DND-41 (cell line): Measurements from ENCODE around the gene FAM20B.

ENCODE experiments used
- ATAC-seq: fragments of 200-7000 bp; cut with Tn5 transposase; 3 replicates; pipeline ENCODE4 v1.9.1; 2021; ENCODE audit warnings: low read depth; ENCODE audit not compliant: insufficient read depth
- DNase-seq: peaks from one replicate; pipeline ENCODE4 v3.0.0-alpha.2; 2020
- H2AFZ ChIP-seq: 2 replicates; pipeline ENCODE4 v1.6.0; 2012; ENCODE audit warnings: low read depth, low read length
- H3K27ac ChIP-seq: 2 replicates; pipeline ENCODE4 v1.5.1; 2012; ENCODE audit warnings: low read length, inconsistent platforms
- H3K27me3 ChIP-seq: fragments of 200-600 bp; sonication (generic); 2 replicates; pipeline ENCODE4 v1.6.0; 2012; ENCODE audit warnings: low read length, mild to moderate bottlenecking, inconsistent platforms; ENCODE audit not compliant: insufficient read depth, poor library complexity
- H3K36me3 ChIP-seq: 2 replicates; pipeline ENCODE4 v1.5.1; 2012; ENCODE audit warnings: low read length, inconsistent platforms; ENCODE audit not compliant: insufficient read depth
- H3K4me1 ChIP-seq: 2 replicates; pipeline ENCODE4 v1.5.1; 2012; ENCODE audit warnings: mild to moderate bottlenecking, low read length; ENCODE audit not compliant: insufficient read depth
- H3K4me2 ChIP-seq: 2 replicates; pipeline ENCODE4 v1.6.0; 2012; ENCODE audit warnings: mild to moderate bottlenecking, moderate library complexity, low read length, inconsistent platforms; ENCODE audit not compliant: insufficient read depth
- H3K4me3 ChIP-seq, 2 experiments: fragments of 200-600 bp in 1 of 2; shearing (Covaris generic) in 1 of 2; 2 replicates each; pipeline ENCODE4 v1.5.1; 2012 to 2016; ENCODE audit warnings: inconsistent platforms in 2 of 2, low read length in 2 of 2, mild to moderate bottlenecking in 2 of 2, low read depth in 1 of 2, moderate library complexity in 1 of 2
- H3K79me2 ChIP-seq: 2 replicates; pipeline ENCODE4 v1.6.0; 2012; ENCODE audit warnings: low read length, inconsistent platforms; ENCODE audit not compliant: insufficient read depth
- H3K9ac ChIP-seq: 2 replicates; pipeline ENCODE4 v1.6.0; 2012; ENCODE audit warnings: low read depth, mild to moderate bottlenecking, inconsistent platforms, low read length, moderate library complexity
- H3K9me3 ChIP-seq: 2 replicates; pipeline ENCODE4 v1.5.1; 2012; ENCODE audit warnings: low read length, moderate library complexity, mild to moderate bottlenecking, inconsistent platforms; ENCODE audit not compliant: insufficient read depth, severe bottlenecking
- H4K20me1 ChIP-seq: 2 replicates; pipeline ENCODE4 v1.6.0; 2012; ENCODE audit warnings: low read length; ENCODE audit not compliant: insufficient read depth
- EZH2 ChIP-seq: IDR thresholded peaks from 3 replicates; pipeline ENCODE4 v1.6.1; 2012; ENCODE audit warnings: borderline replicate concordance, low read depth, mild to moderate bottlenecking, moderate library complexity, low read length, inconsistent platforms; ENCODE audit not compliant: severe bottlenecking
- TF ChIP-seq, protein P1 (sequence below): IDR thresholded peaks from 2 replicates; pipeline ENCODE4 v1.5.1; 2012; ENCODE audit warnings: borderline replicate concordance, low read length, moderate library complexity, mild to moderate bottlenecking; ENCODE audit not compliant: poor library complexity, severe bottlenecking; ENCODE audit errors: extremely low read depth

FAM20B gene

DNA sequence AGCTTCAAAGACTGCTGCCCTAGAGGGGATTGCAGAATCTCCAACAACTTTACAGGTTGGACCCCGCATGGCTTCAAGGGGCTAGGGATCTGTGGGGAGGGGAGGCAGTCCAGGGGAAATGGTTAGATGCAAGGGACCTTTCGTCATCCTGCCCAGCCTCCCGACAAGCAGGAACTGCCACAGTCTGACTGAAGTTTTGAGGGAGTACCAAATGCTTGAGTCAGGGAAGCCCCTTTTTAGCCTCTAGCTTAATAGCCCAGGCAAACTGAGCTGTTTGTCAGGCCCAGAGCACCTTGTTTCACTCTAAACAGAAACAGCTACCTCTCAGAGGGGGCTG lies 57.3 kb downstream of the FAM20B start:
- peak overlapping the region; percentile 98 for H3K4me2 ChIP-seq
- H3K27ac ChIP-seq, result peak overlapping the region; percentile 91
- H2AFZ ChIP-seq, result peak overlapping the region; percentile 87
- peaks cover 26% of the 10 kb centered on the region for H4K20me1 ChIP-seq
- peaks cover 44% of the 10 kb centered on the region for H3K4me1 ChIP-seq
- H3K27me3 ChIP-seq, result no peaks in the 10 kb centered on the region
- H3K79me2 ChIP-seq, result peaks cover 51% of the 10 kb centered on the region
- DNase-seq (peak; percentile 49), ATAC-seq (peak; percentile 13; the same call in 2 of the 3 replicates)
- no peaks in the 10 kb centered on the region for H3K9me3 ChIP-seq
- TF ChIP-seq EZH2, result no peak
- TF ChIP-seq, protein P1, sequence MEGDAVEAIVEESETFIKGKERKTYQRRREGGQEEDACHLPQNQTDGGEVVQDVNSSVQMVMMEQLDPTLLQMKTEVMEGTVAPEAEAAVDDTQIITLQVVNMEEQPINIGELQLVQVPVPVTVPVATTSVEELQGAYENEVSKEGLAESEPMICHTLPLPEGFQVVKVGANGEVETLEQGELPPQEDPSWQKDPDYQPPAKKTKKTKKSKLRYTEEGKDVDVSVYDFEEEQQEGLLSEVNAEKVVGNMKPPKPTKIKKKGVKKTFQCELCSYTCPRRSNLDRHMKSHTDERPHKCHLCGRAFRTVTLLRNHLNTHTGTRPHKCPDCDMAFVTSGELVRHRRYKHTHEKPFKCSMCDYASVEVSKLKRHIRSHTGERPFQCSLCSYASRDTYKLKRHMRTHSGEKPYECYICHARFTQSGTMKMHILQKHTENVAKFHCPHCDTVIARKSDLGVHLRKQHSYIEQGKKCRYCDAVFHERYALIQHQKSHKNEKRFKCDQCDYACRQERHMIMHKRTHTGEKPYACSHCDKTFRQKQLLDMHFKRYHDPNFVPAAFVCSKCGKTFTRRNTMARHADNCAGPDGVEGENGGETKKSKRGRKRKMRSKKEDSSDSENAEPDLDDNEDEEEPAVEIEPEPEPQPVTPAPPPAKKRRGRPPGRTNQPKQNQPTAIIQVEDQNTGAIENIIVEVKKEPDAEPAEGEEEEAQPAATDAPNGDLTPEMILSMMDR, result no peak
- H3K4me3 ChIP-seq, result peak overlapping the region; percentile 90 to 91
- peak overlapping the region; percentile 98 for H3K9ac ChIP-seq
- peaks cover 38% of the 10 kb centered on the region for H3K36me3 ChIP-seq

DNA sequence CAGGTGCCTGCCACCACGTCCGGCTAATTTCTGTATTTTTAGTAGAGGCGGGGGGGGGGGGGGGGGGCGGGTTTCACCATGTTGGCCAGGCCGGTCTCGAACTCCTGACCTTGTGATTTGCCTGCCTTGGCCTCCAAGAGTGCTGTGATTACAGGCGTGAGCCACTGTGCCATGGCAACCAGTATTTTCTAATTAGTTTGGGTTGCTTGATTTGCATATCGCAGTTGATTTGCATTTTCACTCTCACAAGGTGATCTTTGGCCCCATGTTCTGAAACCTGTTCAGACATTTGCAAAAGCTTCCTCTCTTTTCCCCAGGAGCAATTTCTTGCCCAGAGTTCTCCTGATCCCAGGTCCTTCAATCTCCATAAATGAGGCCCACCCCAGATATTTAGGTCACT lies 57.8 kb downstream of the FAM20B start:
- peaks cover 51% of the 10 kb centered on the region for H3K79me2 ChIP-seq
- H3K4me3 ChIP-seq, result peak overlapping the region in 1 of 2 experiments; percentile 91; a peak in 1 of 4 replicates
- TF ChIP-seq, protein P1, result no peak
- no peak for TF ChIP-seq EZH2

DNA sequence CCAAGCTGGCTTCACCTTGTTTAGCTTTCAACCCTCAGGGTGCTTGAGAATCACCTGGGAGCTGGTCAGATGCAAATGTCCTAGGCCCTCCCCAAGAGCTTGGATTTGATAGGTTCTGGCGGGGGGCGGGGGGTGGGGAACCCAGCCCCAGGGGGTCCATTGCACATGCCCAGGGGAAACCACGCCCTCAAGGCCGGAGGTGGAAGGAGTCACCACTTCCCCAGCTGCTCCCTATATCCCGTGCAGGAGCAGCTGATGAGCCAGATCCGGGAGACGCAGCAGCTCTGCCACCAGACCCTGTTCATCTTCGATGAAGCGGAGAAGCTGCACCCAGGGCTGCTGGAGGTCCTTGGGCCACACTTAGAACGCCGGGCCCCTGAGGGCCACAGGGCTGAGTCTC lies 62.0 kb downstream of the FAM20B start:
- Histone ChIP-seq H3K9me3 (no peaks in the 10 kb centered on the region), H3K4me2 (no peak overlapping the region), H3K27ac (no peak overlapping the region)

More for the DNA sequence above, 57.8 kb downstream of the FAM20B start:
- H3K9me3 ChIP-seq, result no peaks in the 10 kb centered on the region
- ATAC-seq, result no peak
- H3K9ac ChIP-seq, result peak overlapping the region; percentile 98; the same call in 1 of the 2 replicates
- peaks cover 44% of the 10 kb centered on the region for H3K4me1 ChIP-seq
- H3K36me3 ChIP-seq, result peaks cover 43% of the 10 kb centered on the region
- peak overlapping the region; percentile 98 for H3K4me2 ChIP-seq
- H4K20me1 ChIP-seq, result peaks cover 28% of the 10 kb centered on the region
- DNase-seq, result no peak
- H2AFZ ChIP-seq, result no peak overlapping the region
- H3K27ac ChIP-seq, result 0 out of 2 replicates have a peak overlapping the region, but pooled peaks have one; percentile 17
- no peaks in the 10 kb centered on the region for H3K27me3 ChIP-seq

More for the DNA sequence above, 62.0 kb downstream of the FAM20B start:
- Histone ChIP-seq H3K27me3 (no peaks in the 10 kb centered on the region), H3K4me1 (peaks cover 29% of the 10 kb centered on the region), H3K36me3 (peaks cover 82% of the 10 kb centered on the region), H2AFZ (no peak overlapping the region), H3K4me3 (no peak overlapping the region), H3K9ac (no peak overlapping the region), H3K79me2 (peaks cover 47% of the 10 kb centered on the region), H4K20me1 (peaks cover 36% of the 10 kb centered on the region)
- no peak for TF ChIP-seq EZH2
- TF ChIP-seq, protein P1, result no peak
- DNase-seq (no peak), ATAC-seq (no peak)
